B cell (primary cell): Measurements from ENCODE around the gene NTNG1. TPM values are rescaled to one million over a fixed set of nuclear protein-coding genes. Genes with fewer than 3 reads are reported as not detected.

ENCODE experiments used
- ATAC-seq: fragments of 200-7000 bp; cut with Tn5 transposase; one replicate; pipeline ENCODE4 v1.10.0; 2021; ENCODE audit warnings: low read depth, mild to moderate bottlenecking, moderate number of reproducible peaks, moderate library complexity
- CTCF ChIA-PET: fragments of 350-600 bp; sonication (Branson Sonifier 250); formaldehyde crosslinking; loops from one replicate; lab custom pipeline; 2021; ENCODE audit warnings: antibody characterized with exemption, inconsistent platforms; lab: Charles Lee
- POLR2A ChIA-PET: fragments of 350-600 bp; sonication (Branson Sonifier 250); formaldehyde crosslinking; loops from one replicate; lab custom pipeline; 2021; ENCODE audit warnings: antibody characterized with exemption; lab: Charles Lee
- DNase-seq: peaks from one replicate; pipeline ENCODE4 v3.0.0; 2013
- H2AFZ ChIP-seq: 2 replicates; pipeline ENCODE4 v1.6.1; 2012; ENCODE audit warnings: mild to moderate bottlenecking, low read depth, low read length; ENCODE audit not compliant: insufficient read depth, poor library complexity, severe bottlenecking
- H3K27ac ChIP-seq, 2 donors: 1 replicate in 1 of 2; 2 replicates in 1 of 2; pipeline ENCODE4 v1.5.1; 2012 to 2013; ENCODE audit warnings: low read length in 2 of 2, mild to moderate bottlenecking in 2 of 2, moderate library complexity in 1 of 2
- H3K27me3 ChIP-seq, 4 experiments: fragments of 200-600 bp in 1 of 4; sonication (generic) in 1 of 4; replicated peaks in 1 of 4; 1 replicate in 2 of 4; 2 replicates in 2 of 4; pipeline versions ENCODE4 v1.6.1 to v1.7.0; 2013 to 2016; ENCODE audit warnings: low read length in 3 of 4, mild to moderate bottlenecking in 2 of 4, mixed read lengths in 1 of 4, moderate library complexity in 1 of 4; ENCODE audit not compliant: insufficient read depth in 4 of 4, control insufficient read depth in 3 of 4; ENCODE audit errors: control extremely low read depth in 1 of 4
- H3K36me3 ChIP-seq, 2 experiments: replicated peaks in 1 of 2; 1 replicate in 1 of 2; 2 replicates in 1 of 2; pipeline versions ENCODE4 v1.6.1 to v1.7.1; 2013; ENCODE audit warnings: low read length in 1 of 2; ENCODE audit not compliant: insufficient read depth in 2 of 2, control insufficient read depth in 1 of 2; ENCODE audit errors: control extremely low read depth in 1 of 2, extremely low read depth in 1 of 2
- H3K4me1 ChIP-seq, 2 donors: fragments of 200-600 bp in 1 of 2; sonication (generic) in 1 of 2; 1 replicate in 1 of 2; 2 replicates in 1 of 2; pipeline versions ENCODE4 v1.5.1 to v1.6.1; 2013 to 2017; ENCODE audit warnings: low read length in 2 of 2; ENCODE audit not compliant: control insufficient read depth in 2 of 2, insufficient read depth in 2 of 2
- H3K4me2 ChIP-seq: replicated peaks from 2 replicates; pipeline ENCODE3; 2012; ENCODE audit warnings: mild to moderate bottlenecking, low read depth, low read length; ENCODE audit not compliant: poor library complexity, severe bottlenecking
- H3K4me3 ChIP-seq, 5 experiments: fragments of 200-600 bp in 1 of 5; sonication (generic) in 1 of 5; 1 replicate in 3 of 5; 2 replicates in 2 of 5; pipeline versions ENCODE4 v1.5.1 to v1.7.0; 2011 to 2016; ENCODE audit warnings: low read length in 4 of 5, mild to moderate bottlenecking in 4 of 5, low read depth in 2 of 5, control low read depth in 1 of 5, moderate library complexity in 1 of 5; ENCODE audit not compliant: insufficient read depth in 1 of 5; ENCODE audit errors: control extremely low read depth in 1 of 5, extremely low read depth in 1 of 5
- H3K79me2 ChIP-seq: fragments of 200-600 bp; sonication (generic); one replicate; pipeline ENCODE4 v1.6.0; 2016; ENCODE audit warnings: low read length; ENCODE audit not compliant: control insufficient read depth, insufficient read depth
- H3K9ac ChIP-seq: fragments of 200-600 bp; sonication (generic); 2 replicates; pipeline ENCODE4 v1.6.1; 2017; ENCODE audit warnings: mild to moderate bottlenecking, low read length, moderate library complexity
- H3K9me3 ChIP-seq, 3 donors: one replicate each; pipeline versions ENCODE4 v1.6.1 to v1.7.1; 2013; ENCODE audit warnings: low read length in 2 of 3; ENCODE audit not compliant: control insufficient read depth in 2 of 3, insufficient read depth in 1 of 3; ENCODE audit errors: control extremely low read depth in 1 of 3
- H4K20me1 ChIP-seq: 2 replicates; pipeline ENCODE4 v1.6.0; 2012; ENCODE audit warnings: mild to moderate bottlenecking, low read length; ENCODE audit not compliant: insufficient read depth, control insufficient read depth, poor library complexity, severe bottlenecking
- H3K27ac Mint-ChIP-seq: one replicate; pipeline ENCODE4 v1.8.0; 2021; ENCODE audit warnings: mixed read lengths
- H3K27me3 Mint-ChIP-seq: one replicate; pipeline ENCODE4 v1.8.0; 2021; ENCODE audit warnings: mixed read lengths
- H3K4me1 Mint-ChIP-seq: one replicate; pipeline ENCODE4 v1.8.0; 2021; ENCODE audit warnings: mixed read lengths
- H3K4me3 Mint-ChIP-seq: one replicate; pipeline ENCODE4 v1.8.0; 2021; ENCODE audit warnings: mixed read lengths
- H3K9me3 Mint-ChIP-seq: one replicate; pipeline ENCODE4 v1.8.0; 2022; ENCODE audit warnings: mixed read lengths; ENCODE audit not compliant: insufficient read depth
- EZH2 ChIP-seq: IDR thresholded peaks from 2 replicates; pipeline ENCODE4 v1.6.1; 2012; ENCODE audit warnings: borderline replicate concordance, low read depth, mild to moderate bottlenecking, moderate library complexity, low read length; ENCODE audit not compliant: insufficient read depth, poor library complexity, severe bottlenecking
- WGBS: methylation state at CpG from one replicate; pipeline ENCODE4 v1.1.5; 2013; ENCODE audit warnings: missing lambda C conversion rate; ENCODE audit not compliant: insufficient coverage; 5-methylcytosine and 5-hydroxymethylcytosine counted together
- intact Hi-C: fragments of 100-400 bp; cut with micrococcal nuclease; formaldehyde crosslinking; loops from one replicate; pipeline ENCODE4 v1.10.0; 2022
- polyA plus RNA-seq: library from polyadenylated mRNA; depleted of rRNA; stranded (reverse); fragments of >200 nt; gene quantifications from 2 replicates; pipeline ENCODE4 v1.2.3, GENCODE V29; 2012
- total RNA-seq, 2 donors: library from RNA; stranded (reverse); fragments of 120-200 nt in 1 of 2; gene quantifications; 1 replicate in 1 of 2; 2 replicates in 1 of 2; pipeline versions ENCODE4 v1.2.3 to v1.2.4, GENCODE V29; 2013 to 2022
- TF ChIP-seq, protein P1 (sequence below): fragments of 200-600 bp; IDR thresholded peaks from one replicate; pipeline ENCODE4 v1.8.0; 2022; ENCODE audit warnings: antibody characterized with exemption, mild to moderate bottlenecking

Gene NTNG1
- total and polyA plus RNA-seq, 2 donors (not counting 1 experiment from before 2014, with no cell fraction given) = 2.8 to 3.7 TPM

DNA sequence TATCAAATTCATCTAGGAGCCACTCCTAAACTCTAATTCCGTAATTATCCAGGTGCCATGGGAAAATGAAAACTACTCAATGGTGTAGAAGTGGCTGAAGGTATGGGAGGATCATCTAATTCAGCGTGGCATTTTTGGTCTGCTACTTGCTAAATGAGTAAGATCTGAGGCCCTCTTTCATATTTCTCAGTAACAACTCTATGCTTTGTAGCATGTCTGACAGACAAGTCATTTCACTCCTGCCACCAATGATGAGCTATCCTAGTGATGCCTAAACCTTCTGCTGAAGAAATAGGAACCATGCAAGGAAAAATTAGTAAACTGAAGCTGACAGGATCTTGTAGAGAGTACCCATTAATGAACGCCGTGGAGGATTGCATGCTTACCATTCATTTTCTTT, 145.3 kb downstream of the NTNG1 start:
- Mint-ChIP-seq H3K27ac (no peak overlapping the region), H3K4me1 (no peaks in the 10 kb centered on the region), H3K4me3 (no peak overlapping the region), H3K9me3 (no peaks in the 10 kb centered on the region), H3K27me3 (no peaks in the 10 kb centered on the region)
- Histone ChIP-seq H3K9me3 (no peaks in the 10 kb centered on the region), H3K27me3 (no peaks in the 10 kb centered on the region), H3K36me3 (no peaks in the 10 kb centered on the region), H3K79me2 (no peaks in the 10 kb centered on the region), H3K4me1 (no peaks in the 10 kb centered on the region), H3K9ac (no peak overlapping the region), H3K4me3 (no peak overlapping the region), H4K20me1 (no peaks in the 10 kb centered on the region), H3K4me2 (no peak overlapping the region), H3K27ac (no peak overlapping the region), H2AFZ (no peak overlapping the region)
- no CpG with 5 or more reads among the region's 4 CpGs for WGBS
- CTCF ChIA-PET = interaction anchor here (1.1 kb wide), 1 partner anchor 243 kb away, joined by 3 read pairs; no protein-coding TSS in a partner anchor
- intact Hi-C loops = no loop called here
- POLR2A ChIA-PET = no interaction called here
- DNase-seq = no peak
- TF ChIP-seq, protein P1, sequence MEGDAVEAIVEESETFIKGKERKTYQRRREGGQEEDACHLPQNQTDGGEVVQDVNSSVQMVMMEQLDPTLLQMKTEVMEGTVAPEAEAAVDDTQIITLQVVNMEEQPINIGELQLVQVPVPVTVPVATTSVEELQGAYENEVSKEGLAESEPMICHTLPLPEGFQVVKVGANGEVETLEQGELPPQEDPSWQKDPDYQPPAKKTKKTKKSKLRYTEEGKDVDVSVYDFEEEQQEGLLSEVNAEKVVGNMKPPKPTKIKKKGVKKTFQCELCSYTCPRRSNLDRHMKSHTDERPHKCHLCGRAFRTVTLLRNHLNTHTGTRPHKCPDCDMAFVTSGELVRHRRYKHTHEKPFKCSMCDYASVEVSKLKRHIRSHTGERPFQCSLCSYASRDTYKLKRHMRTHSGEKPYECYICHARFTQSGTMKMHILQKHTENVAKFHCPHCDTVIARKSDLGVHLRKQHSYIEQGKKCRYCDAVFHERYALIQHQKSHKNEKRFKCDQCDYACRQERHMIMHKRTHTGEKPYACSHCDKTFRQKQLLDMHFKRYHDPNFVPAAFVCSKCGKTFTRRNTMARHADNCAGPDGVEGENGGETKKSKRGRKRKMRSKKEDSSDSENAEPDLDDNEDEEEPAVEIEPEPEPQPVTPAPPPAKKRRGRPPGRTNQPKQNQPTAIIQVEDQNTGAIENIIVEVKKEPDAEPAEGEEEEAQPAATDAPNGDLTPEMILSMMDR = no peak
- TF ChIP-seq EZH2 = no peak
- ATAC-seq = no peak

DNA sequence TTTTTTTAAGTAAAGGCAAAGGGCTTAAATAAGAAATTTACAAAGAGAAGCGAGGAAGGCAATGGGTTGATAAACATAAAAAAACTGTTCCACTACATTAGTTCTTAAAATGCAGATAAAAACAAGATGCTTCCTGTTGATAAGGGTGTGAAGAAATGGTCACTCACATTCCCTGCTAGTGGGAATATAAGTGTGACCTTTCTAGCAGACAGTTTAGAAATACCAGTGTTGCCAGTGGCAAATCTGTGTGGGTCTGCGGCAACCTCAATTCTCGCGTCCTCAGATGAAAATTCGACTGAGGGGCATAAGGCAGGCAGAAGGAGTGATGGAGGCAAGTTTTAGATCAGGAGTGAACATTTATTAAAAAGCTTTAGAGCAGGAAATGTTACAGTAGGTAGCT, 151.1 kb downstream of the NTNG1 start:
- Histone ChIP-seq H3K27me3 (no peaks in the 10 kb centered on the region), H4K20me1 (no peaks in the 10 kb centered on the region), H3K9me3 (no peaks in the 10 kb centered on the region), H3K4me1 (no peaks in the 10 kb centered on the region), H2AFZ (no peak overlapping the region), H3K9ac (no peak overlapping the region), H3K27ac (no peak overlapping the region), H3K79me2 (no peaks in the 10 kb centered on the region), H3K4me2 (no peak overlapping the region), H3K36me3 (no peaks in the 10 kb centered on the region), H3K4me3 (no peak overlapping the region)
- Mint-ChIP-seq H3K27me3 (no peaks in the 10 kb centered on the region), H3K9me3 (no peaks in the 10 kb centered on the region), H3K4me3 (no peak overlapping the region), H3K4me1 (no peaks in the 10 kb centered on the region), H3K27ac (no peak overlapping the region)
- 63% methylated on average over 4 of the region's 5 CpGs for whole genome bisulfite sequencing
- ChIA-PET POLR2A (no interaction called here), CTCF (interaction anchor here (1.0 kb wide), 1 partner anchor 29 kb away, joined by 3 read pairs; no protein-coding TSS in a partner anchor)
- TF ChIP-seq, protein P1 = no peak
- TF ChIP-seq EZH2 = no peak
- intact Hi-C loops = no loop called here
- ATAC-seq = no peak
- DNase-seq = no peak
